ENCODE results near the gene MACROH2A1.

MACROH2A1 gene

GRCh38 chr5:135436951-135437418 lies 38.0 kb upstream of the MACROH2A1 start:
- peak; percentile 37 for DNase-seq (ENCODE audit: low read depth, low spot score)

- DNase-seq (ENCODE audit: low read depth, low spot score): peak; percentile 23
These were observed 36.7 kb upstream of the MACROH2A1 start for GRCh38 chr5:135435467-135436330.

GRCh38 chr5:135434591-135435466 lies 35.8 kb upstream of the MACROH2A1 start:
- peak; percentile 83 for DNase-seq (ENCODE audit: low read depth, low spot score)

GRCh38 chr5:135433681-135434426 lies 34.8 kb upstream of the MACROH2A1 start:
- peak; percentile 37 for DNase-seq (ENCODE audit: low read depth, low spot score)

GRCh38 chr5:135432113-135432512 lies 33.1 kb upstream of the MACROH2A1 start:
- DNase-seq (ENCODE audit: low read depth, low spot score): peak; percentile 1

- no peak for DNase-seq (ENCODE audit: low read depth, low spot score)
These were observed 31.1 kb upstream of the MACROH2A1 start for GRCh38 chr5:135430135-135430437.

GRCh38 chr5:135429301-135430134 lies 30.5 kb upstream of the MACROH2A1 start:
- DNase-seq (ENCODE audit: low read depth, low spot score): peak; percentile 80

- DNase-seq (ENCODE audit: low read depth, low spot score): no peak
These were observed 29.6 kb upstream of the MACROH2A1 start for GRCh38 chr5:135428586-135428985.

- DNase-seq (ENCODE audit: low read depth, low spot score): no peak
These were observed 27.4 kb upstream of the MACROH2A1 start for GRCh38 chr5:135426102-135427082.

GRCh38 chr5:135425641-135426040 lies 26.6 kb upstream of the MACROH2A1 start:
- DNase-seq (ENCODE audit: low read depth, low spot score): no peak

- no peak for DNase-seq (ENCODE audit: low read depth, low spot score)
These were observed 24.8 kb upstream of the MACROH2A1 start for GRCh38 chr5:135423846-135424168.

GRCh38 chr5:135423146-135423845 lies 24.3 kb upstream of the MACROH2A1 start:
- no peak for DNase-seq (ENCODE audit: low read depth, low spot score)

- DNase-seq (ENCODE audit: low read depth, low spot score): no peak
These were observed 23.4 kb upstream of the MACROH2A1 start for GRCh38 chr5:135422419-135422818.

GRCh38 chr5:135417083-135417482 lies 18.1 kb upstream of the MACROH2A1 start:
- no peak for DNase-seq (ENCODE audit: low read depth, low spot score)

- no peak for DNase-seq (ENCODE audit: low read depth, low spot score)
These were observed 6.1 kb upstream of the MACROH2A1 start for GRCh38 chr5:135405082-135405481.

- DNase-seq (ENCODE audit: low read depth, low spot score): no peak
These were observed 3.0 kb upstream of the MACROH2A1 start for GRCh38 chr5:135402031-135402430.

GRCh38 chr5:135400866-135401265 lies 1.8 kb upstream of the MACROH2A1 start:
- DNase-seq (ENCODE audit: low read depth, low spot score): peak; percentile 67

- peak; percentile 92 for DNase-seq (ENCODE audit: low read depth, low spot score)
These were observed 937 bp upstream of the MACROH2A1 start for GRCh38 chr5:135399794-135400542.

All from ELF-1 (cell line).